Transverse colon (tissue), 4 donors: ENCODE data around the gene PTPRC. TPM values are rescaled to one million over a fixed set of nuclear protein-coding genes. Genes with fewer than 3 reads are reported as not detected.

Experiments
- DNase-seq: peaks from one replicate; pipeline ENCODE4 v3.0.0-alpha.2; 2019
- H3K27ac ChIP-seq, 4 donors: fragments of 200-600 bp; sonication (generic); 2 replicates each; pipeline ENCODE4 v1.5.1; 2016 to 2018; ENCODE audit warnings: inconsistent platforms in 4 of 4
- H3K27me3 ChIP-seq: fragments of 200-600 bp; sonication (generic); 2 replicates; pipeline ENCODE4 v1.5.1; 2017; ENCODE audit warnings: inconsistent platforms
- H3K36me3 ChIP-seq, 4 donors: fragments of 200-600 bp; sonication (generic); 2 replicates each; pipeline ENCODE4 v1.5.1; 2017 to 2019; ENCODE audit warnings: inconsistent platforms in 4 of 4
- H3K4me1 ChIP-seq, 4 donors: fragments of 200-600 bp; sonication (generic); 2 replicates each; pipeline ENCODE4 v1.5.1; 2017 to 2020; ENCODE audit warnings: inconsistent platforms in 4 of 4
- H3K4me3 ChIP-seq, 4 donors: fragments of 200-600 bp; sonication (generic); 1 replicate in 1 of 4; 2 replicates in 3 of 4; pipeline versions ENCODE4 v1.5.1 to v1.6.1; 2017 to 2019; ENCODE audit warnings: inconsistent platforms in 4 of 4
- H3K9me3 ChIP-seq, 2 donors: fragments of 200-600 bp; sonication (generic); 2 replicates each; pipeline ENCODE4 v1.5.1; 2017 to 2019; ENCODE audit warnings: inconsistent platforms in 2 of 2
- EP300 ChIP-seq: sonication (generic); formaldehyde crosslinking; IDR thresholded peaks from one replicate; pipeline ENCODE4 v1.6.1; 2017; ENCODE audit warnings: antibody characterized with exemption, low read depth
- POLR2A ChIP-seq: fragments of 450-650 bp; IDR thresholded peaks from one replicate; pipeline ENCODE4 v1.6.1; 2016; ENCODE audit warnings: antibody characterized with exemption, mild to moderate bottlenecking, moderate library complexity
- POLR2AphosphoS5 ChIP-seq, 3 donors: sonication (generic); formaldehyde crosslinking; IDR thresholded peaks; one replicate each; pipeline ENCODE4 v1.6.1; 2016; ENCODE audit warnings: antibody characterized with exemption in 3 of 3
- WGBS, 2 donors: methylation state at CpG; one replicate each; pipeline ENCODE4 v1.1.5; 2018; ENCODE audit warnings: low coverage in 1 of 2; 5-methylcytosine and 5-hydroxymethylcytosine counted together
- in situ Hi-C, 4 donors: fragments of 200-750 bp; cut with MboI; loops; one replicate each; pipeline versions ENCODE4 v1.15.0 to v1.15.1; 2017; ENCODE audit warnings: low sequenced_read_pairs in 3 of 4, low pct_ligation_motif_present in 1 of 4, low pct_unique_long_range_greater_than_20kb in 1 of 4
- intact Hi-C: fragments of 100-400 bp; cut with DNase I; formaldehyde crosslinking; loops from one replicate; pipeline ENCODE4 v1.15.1; 2023; ENCODE audit warnings: low total_unique reads
- total RNA-seq, 4 donors: library from RNA; depleted of rRNA; stranded (reverse); fragments of >200 nt; gene quantifications; one replicate each; pipeline ENCODE4 v1.1.0, GENCODE V29; 2016
- TF ChIP-seq, protein P1 (sequence below), 5 experiments: fragments of 200-600 bp in 3 of 5; fragments of 450-650 bp in 2 of 5; sonication (generic) in 3 of 5; IDR thresholded peaks; 1 replicate in 2 of 5; 2 replicates in 3 of 5; pipeline ENCODE4 v1.5.1; 2016 to 2017; ENCODE audit warnings: antibody characterized with exemption in 5 of 5, inconsistent platforms in 3 of 5, mild to moderate bottlenecking in 2 of 5, moderate library complexity in 1 of 5

Gene PTPRC
- total RNA-seq, 4 donors from 2014 or later: 6.4 to 50.7 (median 25.6) TPM

DNA sequence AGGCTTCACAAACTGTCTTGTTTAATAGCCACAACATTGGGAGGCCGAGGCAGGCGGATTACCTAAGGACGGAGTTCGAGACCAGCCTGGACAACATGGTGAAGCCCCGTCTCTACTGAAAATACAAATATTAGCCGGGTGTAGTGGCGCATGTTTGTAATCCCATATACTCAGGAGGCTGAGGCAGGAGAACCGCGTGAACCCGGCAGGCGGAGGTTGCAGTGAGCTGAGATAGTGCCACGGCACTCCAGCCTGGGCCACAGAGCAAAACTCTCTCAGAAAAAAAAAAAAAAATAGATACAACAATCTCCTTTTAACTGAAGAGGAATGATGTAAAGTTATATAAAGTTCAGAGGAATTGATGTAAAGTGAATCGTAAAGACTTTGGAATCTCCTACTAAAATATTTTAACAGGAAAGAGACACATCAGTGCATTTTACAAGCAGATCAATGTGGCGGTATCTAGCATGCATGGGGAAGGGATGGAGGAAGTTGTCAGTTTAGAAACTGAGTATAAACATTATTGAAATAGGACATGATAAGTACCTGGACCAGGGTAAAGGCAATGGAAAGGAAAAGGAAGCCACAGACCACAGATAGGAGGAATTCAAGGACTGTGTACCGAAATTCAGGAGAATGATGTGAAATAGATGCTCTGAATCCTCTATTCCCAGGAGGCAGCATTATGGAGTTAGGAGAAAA lies 41.5 kb downstream of the PTPRC start:
- H3K4me3 ChIP-seq: no peak overlapping the region

DNA sequence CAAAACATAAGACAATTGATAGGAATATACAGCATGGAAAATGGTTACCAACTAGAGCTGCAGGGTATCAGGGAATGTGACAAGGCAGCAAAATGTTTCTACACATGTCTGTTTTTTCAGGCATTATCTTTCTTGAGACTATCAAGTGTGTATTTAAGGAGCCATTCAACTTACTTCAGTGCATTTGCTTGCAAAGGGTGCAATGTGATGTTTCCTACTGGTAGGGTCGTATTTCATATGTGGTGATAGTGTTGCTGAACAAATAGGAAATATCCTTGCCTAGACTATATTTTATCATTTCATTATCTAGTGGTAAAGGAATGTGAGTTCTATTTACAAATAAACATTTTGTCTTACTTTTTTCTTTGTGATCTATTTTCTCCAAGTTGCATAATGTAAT lies 42.4 kb downstream of the PTPRC start:
- Histone ChIP-seq H3K27me3 (no peaks in the 10 kb centered on the region), H3K4me1 (peaks cover 0 to 19% (median 2%) of the 10 kb centered on the region in 4 donors), H3K36me3 (no peaks in the 10 kb centered on the region), H3K27ac (peak overlapping the region; percentile 59 to 69 (median 66)), H3K9me3 (no peaks in the 10 kb centered on the region), H3K4me3 (no peak overlapping the region)
- WGBS, 2 donors: 20 to 27% methylated on average over 1 of the region's 1 CpG
- no peak for TF ChIP-seq POLR2A
- in situ Hi-C loops (loop anchor here in 1 of 4 donors (25.0 kb wide), 1 partner anchor 519 kb away; the partner anchor contains the start of gene NEK7), intact Hi-C loops (no loop called here)
- no peak for DNase-seq

More for the DNA sequence above, 41.5 kb downstream of the PTPRC start:
- intact Hi-C loops (no loop called here), in situ Hi-C loops (loop anchor here in 1 of 4 donors (25.0 kb wide), 1 partner anchor 518 kb away; the partner anchor contains the start of gene NEK7)
- TF ChIP-seq, protein P1, sequence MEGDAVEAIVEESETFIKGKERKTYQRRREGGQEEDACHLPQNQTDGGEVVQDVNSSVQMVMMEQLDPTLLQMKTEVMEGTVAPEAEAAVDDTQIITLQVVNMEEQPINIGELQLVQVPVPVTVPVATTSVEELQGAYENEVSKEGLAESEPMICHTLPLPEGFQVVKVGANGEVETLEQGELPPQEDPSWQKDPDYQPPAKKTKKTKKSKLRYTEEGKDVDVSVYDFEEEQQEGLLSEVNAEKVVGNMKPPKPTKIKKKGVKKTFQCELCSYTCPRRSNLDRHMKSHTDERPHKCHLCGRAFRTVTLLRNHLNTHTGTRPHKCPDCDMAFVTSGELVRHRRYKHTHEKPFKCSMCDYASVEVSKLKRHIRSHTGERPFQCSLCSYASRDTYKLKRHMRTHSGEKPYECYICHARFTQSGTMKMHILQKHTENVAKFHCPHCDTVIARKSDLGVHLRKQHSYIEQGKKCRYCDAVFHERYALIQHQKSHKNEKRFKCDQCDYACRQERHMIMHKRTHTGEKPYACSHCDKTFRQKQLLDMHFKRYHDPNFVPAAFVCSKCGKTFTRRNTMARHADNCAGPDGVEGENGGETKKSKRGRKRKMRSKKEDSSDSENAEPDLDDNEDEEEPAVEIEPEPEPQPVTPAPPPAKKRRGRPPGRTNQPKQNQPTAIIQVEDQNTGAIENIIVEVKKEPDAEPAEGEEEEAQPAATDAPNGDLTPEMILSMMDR (IDR thresholded peaks at IDR 0.05): no peak
- TF ChIP-seq POLR2A (no peak), EP300 (no peak), POLR2AphosphoS5 (IDR thresholded peaks at IDR 0.05) (no peak)
- 81 to 87% methylated on average over 8 to 15 of the region's 15 CpGs for WGBS, 2 donors
- H3K27ac ChIP-seq: peak overlapping the region; percentile 59 to 69 (median 66)
- no peaks in the 10 kb centered on the region for H3K9me3 ChIP-seq
- H3K27me3 ChIP-seq: no peaks in the 10 kb centered on the region
- peaks cover 0 to 19% (median 2%) of the 10 kb centered on the region in 4 donors for H3K4me1 ChIP-seq
- no peak for DNase-seq
- H3K36me3 ChIP-seq: no peaks in the 10 kb centered on the region

DNA sequence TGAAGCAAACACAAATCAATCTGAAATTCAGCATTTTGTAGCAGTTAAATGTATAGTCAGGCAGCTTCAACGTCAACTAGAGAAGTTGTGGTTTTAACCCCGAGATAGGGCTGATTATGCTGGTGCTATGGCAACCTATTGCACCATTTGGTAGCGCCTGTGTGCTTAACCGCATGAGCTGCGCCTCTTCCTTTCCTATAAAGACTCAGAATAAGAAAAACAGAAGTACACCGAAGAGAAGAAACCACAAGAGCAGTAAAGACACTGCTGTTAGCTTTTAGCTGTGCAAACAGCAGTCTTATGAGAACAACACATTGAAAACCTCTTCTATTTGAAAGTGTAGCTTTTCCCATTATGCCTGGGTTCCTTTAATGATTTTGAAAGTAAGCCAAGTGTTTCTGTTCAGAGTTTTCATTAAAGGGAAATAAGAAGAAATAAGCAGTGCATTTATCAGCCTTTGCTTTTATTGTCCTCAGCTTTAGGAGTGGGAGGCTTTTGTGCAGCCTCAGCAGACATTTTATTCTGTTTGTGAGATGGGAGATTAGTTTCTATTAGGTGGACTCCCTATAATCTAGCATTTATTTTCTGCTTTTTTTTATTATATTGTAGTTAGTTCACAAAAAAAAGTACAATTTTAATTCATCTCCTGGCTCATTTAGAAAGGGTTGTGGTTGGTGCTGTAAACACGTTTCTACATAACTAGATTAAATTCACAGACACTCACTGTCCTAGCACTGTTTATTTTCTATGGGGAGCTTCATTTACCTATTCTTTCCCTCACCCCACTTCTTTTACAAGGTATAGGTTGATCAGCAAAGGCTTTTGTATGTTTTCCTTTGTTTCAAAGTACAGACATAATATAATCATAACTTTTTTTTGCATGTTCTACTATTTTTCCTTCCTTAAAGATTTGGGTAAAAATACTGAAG lies 43.3 kb downstream of the PTPRC start:
- Histone ChIP-seq H3K4me3 (peak overlapping the region in 1 of 4 donors; percentile 22), H3K4me1 (peaks cover 0 to 19% (median 2%) of the 10 kb centered on the region in 4 donors), H3K9me3 (no peaks in the 10 kb centered on the region), H3K36me3 (no peaks in the 10 kb centered on the region), H3K27me3 (no peaks in the 10 kb centered on the region), H3K27ac (peak overlapping the region; percentile 56 to 73 (median 68))
- TF ChIP-seq POLR2A: peak; percentile 63
- TF ChIP-seq EP300: no peak
- TF ChIP-seq, protein P1 (IDR thresholded peaks at IDR 0.05): no peak
- TF ChIP-seq POLR2AphosphoS5 (IDR thresholded peaks at IDR 0.05): peak; percentile 33 to 74 (median 73)
- WGBS, 2 donors: 8 to 11% methylated on average over 7 of the region's 7 CpGs
- intact Hi-C loops: no loop called here
- in situ Hi-C loops: loop anchor here in 1 of 4 donors (25.0 kb wide), 1 partner anchor 520 kb away; the partner anchor contains the start of gene NEK7
- DNase-seq: peak; percentile 74

- Histone ChIP-seq H3K36me3 (no peaks in the 10 kb centered on the region), H3K4me3 (no peak overlapping the region), H3K27ac (peak overlapping the region; percentile 56 to 73 (median 68)), H3K9me3 (no peaks in the 10 kb centered on the region), H3K27me3 (no peaks in the 10 kb centered on the region), H3K4me1 (peaks cover 0 to 19% (median 2%) of the 10 kb centered on the region in 4 donors)
- intact Hi-C loops: no loop called here
- no peak for TF ChIP-seq EP300
- TF ChIP-seq POLR2A: no peak
- TF ChIP-seq, protein P1 (IDR thresholded peaks at IDR 0.05): no peak
- TF ChIP-seq POLR2AphosphoS5 (IDR thresholded peaks at IDR 0.05): no peak
- WGBS, 2 donors: 59 to 69% methylated on average over 2 of the region's 2 CpGs
- no peak for DNase-seq
- in situ Hi-C loops: loop anchor here in 1 of 4 donors (25.0 kb wide), 1 partner anchor 521 kb away; the partner anchor contains the start of gene NEK7
Measured at GRCh38 chr1:198682850-198683249, 44.0 kb downstream of the PTPRC start.
